Activated T-helper 1 cell treated with Interleukin-2 at 50 U/mL for 16 hours (primary cell): Measurements from ENCODE around the gene FKBP6.
"Not testable (repeated sequence)": the region's sequence is repeated elsewhere in the genome, so short reads cannot be mapped to it uniquely, and the experiment has no call there.

Experiments
- DNase-seq: peaks from one replicate; pipeline ENCODE4 v3.0.0-alpha.2; 2020; ENCODE audit warnings: low read depth

Gene FKBP6

DNA sequence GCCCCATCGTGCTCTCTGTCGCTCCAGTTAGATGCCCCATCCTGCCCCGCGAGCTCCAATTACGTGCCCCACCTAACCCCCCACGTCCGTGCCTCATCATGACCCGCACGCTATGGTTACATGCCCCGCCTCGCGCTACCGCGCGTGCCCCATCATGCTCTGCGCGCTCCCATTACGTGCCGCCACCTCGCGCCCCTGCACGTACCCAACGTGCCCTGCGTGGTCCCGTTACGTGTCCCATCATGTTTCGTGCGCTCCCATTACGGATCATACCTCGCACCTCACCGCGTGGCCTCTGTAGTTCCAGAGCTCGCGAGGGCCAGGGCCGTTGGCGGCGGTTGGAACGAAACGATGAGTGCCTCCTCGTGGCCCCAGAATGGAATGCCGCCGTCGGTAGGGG is at the start of gene FKBP6, which contains the start of gene TRIM50:
TSS of gene FKBP6 (plus strand) at position 240 of the 400 bp plus-strand sequence. CDS start 268 bp downstream, outside the sequence.
TSS of gene TRIM50 (minus strand) at position 161 of the 400 bp plus-strand sequence. CDS start 3,295 bp downstream, outside the sequence.
- not testable (repeated sequence) for DNase-seq

GRCh38 chr7:73297235-73297634 is 30.7 kb upstream of the FKBP6 start:
- not testable (repeated sequence) for DNase-seq

- not testable (repeated sequence) for DNase-seq
These were observed 30.3 kb upstream of the FKBP6 start for GRCh38 chr7:73297706-73298105.

- DNase-seq: not testable (repeated sequence)
These were observed 28.1 kb upstream of the FKBP6 start for GRCh38 chr7:73299812-73300211.

DNA sequence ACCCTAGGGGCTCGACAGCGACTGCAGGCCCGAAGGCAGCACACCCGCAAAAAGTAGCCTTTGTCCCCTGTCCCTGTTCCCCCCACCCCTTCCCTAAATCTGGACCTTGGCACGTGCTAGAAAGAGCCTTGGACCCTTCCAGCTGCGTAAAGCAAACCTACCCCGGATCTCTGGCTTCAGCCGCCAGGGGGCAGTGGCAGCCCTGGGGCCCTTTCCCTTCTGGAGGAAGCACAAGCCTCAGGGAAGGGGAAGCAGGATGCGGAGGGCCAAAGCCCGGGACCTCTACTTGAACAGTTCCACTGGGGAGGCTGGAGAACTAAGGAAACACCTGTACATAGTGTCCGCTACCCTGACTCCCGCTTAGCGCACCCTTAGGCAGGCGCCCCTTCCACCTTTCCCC is 26.9 kb upstream of the FKBP6 start:
- DNase-seq: not testable (repeated sequence)

GRCh38 chr7:73302846-73303245 is 25.1 kb upstream of the FKBP6 start:
- DNase-seq: not testable (repeated sequence)

- no peak for DNase-seq
These were observed 24.4 kb upstream of the FKBP6 start for GRCh38 chr7:73303546-73303945.

GRCh38 chr7:73304071-73304470 is 23.9 kb upstream of the FKBP6 start:
- DNase-seq: no peak

GRCh38 chr7:73304612-73305387 is 23.2 kb upstream of the FKBP6 start:
- not testable (repeated sequence) for DNase-seq

GRCh38 chr7:73307436-73307835 is 20.5 kb upstream of the FKBP6 start:
- DNase-seq: no peak

- no peak for DNase-seq
These were observed 19.8 kb upstream of the FKBP6 start for GRCh38 chr7:73308074-73308664.

DNA sequence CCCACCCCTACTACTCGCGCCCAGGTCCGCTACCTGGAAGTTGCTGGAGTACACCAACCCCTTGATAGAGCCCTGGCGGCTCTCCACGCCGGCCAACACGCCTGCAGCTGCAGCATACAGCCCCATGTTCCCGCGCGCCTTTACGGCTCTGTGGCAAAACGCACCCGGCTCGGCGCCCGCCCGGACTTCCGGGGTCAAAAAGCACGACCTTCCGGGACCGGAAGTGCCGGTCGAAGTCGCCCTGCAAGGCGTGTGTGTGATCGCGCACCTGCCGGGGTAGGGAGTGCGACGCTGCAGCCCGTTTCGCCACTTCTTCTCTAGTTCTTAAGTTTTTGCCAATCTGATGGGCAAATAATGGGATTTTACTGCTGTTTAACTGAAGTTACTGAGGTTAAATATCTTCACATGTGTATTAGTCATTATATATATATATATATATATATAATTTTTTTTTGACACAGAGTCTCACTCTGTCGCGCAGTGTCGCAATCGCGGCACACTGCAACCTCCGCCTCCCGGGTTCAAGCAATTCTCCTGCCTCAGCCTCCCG is 19.2 kb upstream of the FKBP6 start, which contains the start of gene NSUN5:
TSS of gene NSUN5 (minus strand) at position 162 of the 550 bp plus-strand sequence. CDS start at position 126, 36 bp downstream.
- DNase-seq: peak; percentile 84

GRCh38 chr7:73311421-73311820 is 16.5 kb upstream of the FKBP6 start:
- DNase-seq: not testable (repeated sequence)

DNA sequence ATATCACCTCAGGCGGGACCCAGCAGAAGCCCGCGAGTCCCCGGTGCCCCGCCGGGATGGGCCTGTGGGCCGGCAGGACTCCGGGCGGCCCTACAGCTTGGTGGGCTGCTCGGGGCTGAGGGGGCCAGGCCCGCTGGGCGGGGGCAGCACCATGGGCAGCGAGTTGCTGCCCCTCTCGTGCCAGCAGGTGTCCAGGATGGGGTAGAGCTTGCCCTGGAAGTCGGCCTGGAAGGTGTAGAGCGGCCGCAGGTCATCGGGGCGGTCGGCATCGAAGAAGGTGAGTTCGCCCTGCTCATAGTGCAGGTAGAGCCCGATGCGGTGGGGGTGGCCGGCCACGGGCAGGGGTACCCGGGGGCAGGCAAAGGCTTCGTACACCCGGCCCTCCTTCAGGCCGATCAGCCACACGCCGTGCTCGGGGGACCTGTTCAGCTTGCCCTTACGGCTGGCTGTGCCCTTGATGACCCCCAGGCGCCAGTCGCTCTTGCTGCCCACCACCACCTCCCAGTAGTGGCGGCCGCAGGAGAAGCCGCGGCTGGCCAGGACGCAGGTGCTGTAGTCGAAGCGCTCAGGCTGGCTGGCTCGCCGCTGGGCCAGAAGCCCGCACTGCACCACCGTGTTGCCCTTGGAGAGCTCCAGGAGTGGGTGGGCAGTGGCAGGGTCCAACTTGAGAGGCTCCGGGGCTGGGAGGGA is 15.0 kb upstream of the FKBP6 start:
- DNase-seq: no peak

- DNase-seq: no peak
These were observed 14.4 kb upstream of the FKBP6 start for GRCh38 chr7:73313521-73313906.

DNA sequence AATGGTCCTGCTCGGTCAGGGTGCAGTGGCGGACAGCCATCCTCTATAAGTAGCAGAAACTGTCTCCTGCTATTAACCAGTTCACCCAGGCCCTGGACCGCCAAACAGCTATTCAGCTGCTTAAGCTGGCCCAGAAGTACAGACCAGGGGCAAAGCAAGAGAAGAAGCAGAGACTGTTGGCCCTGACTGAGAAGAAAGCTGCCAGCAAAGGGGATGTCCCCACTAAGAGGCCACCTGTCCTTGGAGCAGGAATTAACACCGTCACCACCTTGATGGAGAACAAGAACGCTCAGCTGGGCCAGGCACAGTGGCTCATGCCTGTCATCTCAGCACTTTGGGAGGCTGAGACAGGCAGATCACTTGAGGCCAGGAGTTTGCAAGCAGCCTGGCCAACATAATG is 13.7 kb upstream of the FKBP6 start:
- DNase-seq: no peak

DNA sequence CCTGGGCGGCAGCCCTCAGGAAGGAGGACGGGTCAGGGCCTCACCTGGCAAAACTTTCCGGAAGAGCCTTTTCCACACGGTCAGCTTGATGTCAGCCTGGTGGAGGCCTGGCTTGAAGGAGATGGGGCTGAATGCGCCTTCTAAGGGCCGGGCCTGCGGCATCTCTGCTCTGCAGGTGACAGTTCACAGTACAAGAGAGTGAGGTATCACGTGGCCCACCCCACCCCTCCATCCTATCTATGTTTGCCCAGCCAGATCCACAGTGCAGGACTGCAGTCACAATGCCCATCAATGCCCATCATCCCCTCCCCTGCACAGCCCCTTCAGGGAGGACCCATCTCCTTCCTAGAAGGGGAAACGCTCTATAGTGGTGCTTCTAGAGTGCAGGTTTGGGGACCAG is 11.4 kb upstream of the FKBP6 start:
- no peak for DNase-seq

GRCh38 chr7:73318656-73319204 is 9.2 kb upstream of the FKBP6 start:
- DNase-seq: not testable (repeated sequence)

DNA sequence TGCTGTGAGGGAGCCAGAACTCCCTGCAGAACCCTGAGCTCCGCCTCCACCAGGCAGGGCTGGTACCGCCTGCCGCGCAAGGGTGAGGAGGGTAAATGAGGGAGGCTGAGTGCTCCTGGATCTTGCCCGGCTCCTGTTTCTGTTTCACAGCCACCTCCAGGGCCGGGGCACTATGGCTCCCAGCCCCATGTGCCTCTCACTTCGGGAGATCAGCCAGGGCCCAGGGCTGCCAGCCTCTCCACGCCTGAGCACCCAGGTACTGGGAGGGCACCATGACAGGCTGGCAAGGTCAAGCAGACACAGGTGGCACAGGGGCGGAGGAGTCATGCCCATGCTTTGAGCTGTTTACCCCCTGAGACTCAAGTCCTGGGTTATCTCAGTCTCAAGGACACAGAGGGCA is 8.4 kb upstream of the FKBP6 start:
- not testable (repeated sequence) for DNase-seq

- DNase-seq: not testable (repeated sequence)
These were observed 8.0 kb upstream of the FKBP6 start for GRCh38 chr7:73320009-73320408.

- DNase-seq: not testable (repeated sequence)
These were observed 4.4 kb upstream of the FKBP6 start for GRCh38 chr7:73323434-73324080.
